Testis (tissue), 2 donors: Measurements from ENCODE around the gene CD79A.

ENCODE experiments used
- CTCF ChIP-seq, 3 experiments: fragments of 450-650 bp in 2 of 3; fragments of 200-600 bp in 1 of 3; sonication (generic) in 1 of 3; IDR thresholded peaks; one replicate each; pipeline ENCODE4 v1.5.1; 2016 to 2019; ENCODE audit warnings: antibody characterized with exemption in 3 of 3, mild to moderate bottlenecking in 2 of 3, moderate library complexity in 1 of 3
- POLR2A ChIP-seq: fragments of 450-650 bp; IDR thresholded peaks from one replicate; pipeline ENCODE4 v1.6.1; 2017; ENCODE audit warnings: antibody characterized with exemption, mild to moderate bottlenecking, moderate library complexity

GRCh38 chr19:41868120-41868988 lies 8.7 kb upstream of the CD79A start:
- TF ChIP-seq CTCF (IDR thresholded peaks at IDR 0.05) = no peak
- TF ChIP-seq POLR2A = no peak
